Measurements from ENCODE around the gene PROB1. TPM values are rescaled to one million over a fixed set of nuclear protein-coding genes. Genes with fewer than 3 reads are reported as not detected.

Gene PROB1
- total and polyA plus RNA-seq, 2 of the 13 experiments (the other 11 are each of a cell fraction or from before 2014, with no cell fraction given): 0.69 to 1.1 TPM

DNA sequence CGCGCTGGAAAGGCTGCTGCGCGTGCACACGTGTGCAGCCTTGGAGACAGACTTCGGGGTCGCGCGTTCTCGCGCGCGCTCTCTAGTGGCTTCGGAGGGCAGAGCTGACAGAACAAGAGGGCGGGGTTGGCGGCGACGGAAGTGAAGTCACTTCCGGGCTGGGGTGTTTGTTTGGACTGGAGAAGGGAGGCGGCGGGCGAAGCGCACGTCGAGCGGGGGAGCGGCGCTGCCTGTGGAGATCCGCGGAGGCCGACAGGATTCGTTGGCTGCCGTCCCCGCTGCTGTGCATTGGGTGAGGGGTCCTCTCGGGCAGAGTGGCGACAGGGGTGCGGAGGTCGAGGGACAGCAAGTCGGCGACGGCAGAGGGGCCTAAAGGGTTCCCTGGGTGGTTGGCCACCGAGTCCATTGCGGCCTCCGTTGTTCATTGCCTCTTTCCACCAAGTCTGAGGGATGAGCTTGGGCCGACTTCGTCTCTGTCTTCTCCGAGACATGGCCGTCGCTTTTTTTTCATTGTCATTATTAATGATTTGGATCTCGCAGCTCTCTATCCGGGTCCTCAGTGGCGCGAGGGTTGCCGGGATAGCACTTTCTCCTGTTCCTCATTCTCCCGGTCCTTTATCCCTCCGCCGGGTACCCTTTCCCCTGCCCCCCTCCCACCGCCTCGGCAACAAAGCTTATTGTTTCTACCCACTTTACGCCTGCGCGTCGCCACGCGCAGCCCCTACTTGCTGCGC is 53.0 kb downstream of the PROB1 start, which contains the start of gene PAIP2 (continued):
- TF ChIP-seq, protein P1, sequence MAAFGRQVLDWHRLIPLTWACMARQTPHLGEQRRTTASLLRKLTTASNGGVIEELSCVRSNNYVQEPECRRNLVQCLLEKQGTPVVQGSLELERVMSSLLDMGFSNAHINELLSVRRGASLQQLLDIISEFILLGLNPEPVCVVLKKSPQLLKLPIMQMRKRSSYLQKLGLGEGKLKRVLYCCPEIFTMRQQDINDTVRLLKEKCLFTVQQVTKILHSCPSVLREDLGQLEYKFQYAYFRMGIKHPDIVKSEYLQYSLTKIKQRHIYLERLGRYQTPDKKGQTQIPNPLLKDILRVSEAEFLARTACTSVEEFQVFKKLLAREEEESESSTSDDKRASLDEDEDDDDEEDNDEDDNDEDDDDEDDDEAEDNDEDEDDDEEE (CRISPR knock-in tag; IDR thresholded peaks at IDR 0.05): no peak; the same call in 1 of the 2 replicates
- TF ChIP-seq PHF21A (CRISPR knock-in tag; IDR thresholded peaks at IDR 0.05): peak; percentile 73; the same call in 1 of the 2 replicates
- TF ChIP-seq, protein P2, sequence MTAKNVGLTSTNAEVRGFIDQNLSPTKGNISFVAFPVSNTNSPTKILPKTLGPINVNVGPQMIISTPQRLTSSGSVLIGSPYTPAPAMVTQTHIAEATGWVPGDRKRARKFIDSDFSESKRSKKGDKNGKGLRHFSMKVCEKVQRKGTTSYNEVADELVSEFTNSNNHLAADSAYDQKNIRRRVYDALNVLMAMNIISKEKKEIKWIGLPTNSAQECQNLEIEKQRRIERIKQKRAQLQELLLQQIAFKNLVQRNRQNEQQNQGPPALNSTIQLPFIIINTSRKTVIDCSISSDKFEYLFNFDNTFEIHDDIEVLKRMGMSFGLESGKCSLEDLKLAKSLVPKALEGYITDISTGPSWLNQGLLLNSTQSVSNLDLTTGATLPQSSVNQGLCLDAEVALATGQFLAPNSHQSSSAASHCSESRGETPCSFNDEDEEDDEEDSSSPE (CRISPR knock-in tag; IDR thresholded peaks at IDR 0.05): peak; percentile 73; the same call in 1 of the 2 replicates
- peak; percentile 88 for TF ChIP-seq IKZF4 (CRISPR knock-in tag; IDR thresholded peaks at IDR 0.05; ENCODE audit: borderline replicate concordance, low read depth, not compliant biosample characterization)
- peak; percentile 11; the same call in 1 of the 2 replicates for TF ChIP-seq HMG20A (CRISPR knock-in tag; IDR thresholded peaks at IDR 0.05; ENCODE audit: borderline replicate concordance)
- TF ChIP-seq, protein P3, sequence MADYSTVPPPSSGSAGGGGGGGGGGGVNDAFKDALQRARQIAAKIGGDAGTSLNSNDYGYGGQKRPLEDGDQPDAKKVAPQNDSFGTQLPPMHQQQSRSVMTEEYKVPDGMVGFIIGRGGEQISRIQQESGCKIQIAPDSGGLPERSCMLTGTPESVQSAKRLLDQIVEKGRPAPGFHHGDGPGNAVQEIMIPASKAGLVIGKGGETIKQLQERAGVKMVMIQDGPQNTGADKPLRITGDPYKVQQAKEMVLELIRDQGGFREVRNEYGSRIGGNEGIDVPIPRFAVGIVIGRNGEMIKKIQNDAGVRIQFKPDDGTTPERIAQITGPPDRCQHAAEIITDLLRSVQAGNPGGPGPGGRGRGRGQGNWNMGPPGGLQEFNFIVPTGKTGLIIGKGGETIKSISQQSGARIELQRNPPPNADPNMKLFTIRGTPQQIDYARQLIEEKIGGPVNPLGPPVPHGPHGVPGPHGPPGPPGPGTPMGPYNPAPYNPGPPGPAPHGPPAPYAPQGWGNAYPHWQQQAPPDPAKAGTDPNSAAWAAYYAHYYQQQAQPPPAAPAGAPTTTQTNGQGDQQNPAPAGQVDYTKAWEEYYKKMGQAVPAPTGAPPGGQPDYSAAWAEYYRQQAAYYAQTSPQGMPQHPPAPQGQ (CRISPR knock-in tag; IDR thresholded peaks at IDR 0.05; ENCODE audit: borderline replicate concordance): 0 out of 2 replicates have a peak, but pooled peaks have one; percentile 23
- TF ChIP-seq, protein P4, sequence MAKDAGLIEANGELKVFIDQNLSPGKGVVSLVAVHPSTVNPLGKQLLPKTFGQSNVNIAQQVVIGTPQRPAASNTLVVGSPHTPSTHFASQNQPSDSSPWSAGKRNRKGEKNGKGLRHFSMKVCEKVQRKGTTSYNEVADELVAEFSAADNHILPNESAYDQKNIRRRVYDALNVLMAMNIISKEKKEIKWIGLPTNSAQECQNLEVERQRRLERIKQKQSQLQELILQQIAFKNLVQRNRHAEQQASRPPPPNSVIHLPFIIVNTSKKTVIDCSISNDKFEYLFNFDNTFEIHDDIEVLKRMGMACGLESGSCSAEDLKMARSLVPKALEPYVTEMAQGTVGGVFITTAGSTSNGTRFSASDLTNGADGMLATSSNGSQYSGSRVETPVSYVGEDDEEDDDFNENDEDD (CRISPR knock-in tag; IDR thresholded peaks at IDR 0.05; ENCODE audit: borderline replicate concordance): peak; percentile 56; the same call in 1 of the 2 replicates
- peak; percentile 84; the same call in 1 of the 2 replicates for TF ChIP-seq ZNF572 (CRISPR knock-in tag; IDR thresholded peaks at IDR 0.05)
- TF ChIP-seq, protein P5, sequence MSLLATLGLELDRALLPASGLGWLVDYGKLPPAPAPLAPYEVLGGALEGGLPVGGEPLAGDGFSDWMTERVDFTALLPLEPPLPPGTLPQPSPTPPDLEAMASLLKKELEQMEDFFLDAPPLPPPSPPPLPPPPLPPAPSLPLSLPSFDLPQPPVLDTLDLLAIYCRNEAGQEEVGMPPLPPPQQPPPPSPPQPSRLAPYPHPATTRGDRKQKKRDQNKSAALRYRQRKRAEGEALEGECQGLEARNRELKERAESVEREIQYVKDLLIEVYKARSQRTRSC (CRISPR knock-in tag; IDR thresholded peaks at IDR 0.05; ENCODE audit: low read depth): no peak
- TF ChIP-seq, protein P6, sequence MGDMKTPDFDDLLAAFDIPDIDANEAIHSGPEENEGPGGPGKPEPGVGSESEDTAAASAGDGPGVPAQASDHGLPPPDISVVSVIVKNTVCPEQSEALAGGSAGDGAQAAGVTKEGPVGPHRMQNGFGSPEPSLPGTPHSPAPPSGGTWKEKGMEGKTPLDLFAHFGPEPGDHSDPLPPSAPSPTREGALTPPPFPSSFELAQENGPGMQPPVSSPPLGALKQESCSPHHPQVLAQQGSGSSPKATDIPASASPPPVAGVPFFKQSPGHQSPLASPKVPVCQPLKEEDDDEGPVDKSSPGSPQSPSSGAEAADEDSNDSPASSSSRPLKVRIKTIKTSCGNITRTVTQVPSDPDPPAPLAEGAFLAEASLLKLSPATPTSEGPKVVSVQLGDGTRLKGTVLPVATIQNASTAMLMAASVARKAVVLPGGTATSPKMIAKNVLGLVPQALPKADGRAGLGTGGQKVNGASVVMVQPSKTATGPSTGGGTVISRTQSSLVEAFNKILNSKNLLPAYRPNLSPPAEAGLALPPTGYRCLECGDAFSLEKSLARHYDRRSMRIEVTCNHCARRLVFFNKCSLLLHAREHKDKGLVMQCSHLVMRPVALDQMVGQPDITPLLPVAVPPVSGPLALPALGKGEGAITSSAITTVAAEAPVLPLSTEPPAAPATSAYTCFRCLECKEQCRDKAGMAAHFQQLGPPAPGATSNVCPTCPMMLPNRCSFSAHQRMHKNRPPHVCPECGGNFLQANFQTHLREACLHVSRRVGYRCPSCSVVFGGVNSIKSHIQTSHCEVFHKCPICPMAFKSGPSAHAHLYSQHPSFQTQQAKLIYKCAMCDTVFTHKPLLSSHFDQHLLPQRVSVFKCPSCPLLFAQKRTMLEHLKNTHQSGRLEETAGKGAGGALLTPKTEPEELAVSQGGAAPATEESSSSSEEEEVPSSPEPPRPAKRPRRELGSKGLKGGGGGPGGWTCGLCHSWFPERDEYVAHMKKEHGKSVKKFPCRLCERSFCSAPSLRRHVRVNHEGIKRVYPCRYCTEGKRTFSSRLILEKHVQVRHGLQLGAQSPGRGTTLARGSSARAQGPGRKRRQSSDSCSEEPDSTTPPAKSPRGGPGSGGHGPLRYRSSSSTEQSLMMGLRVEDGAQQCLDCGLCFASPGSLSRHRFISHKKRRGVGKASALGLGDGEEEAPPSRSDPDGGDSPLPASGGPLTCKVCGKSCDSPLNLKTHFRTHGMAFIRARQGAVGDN (CRISPR knock-in tag; IDR thresholded peaks at IDR 0.05): peak; percentile 96
- peak; percentile 79 for TF ChIP-seq SIN3A (IDR thresholded peaks at IDR 0.05; ENCODE audit: borderline replicate concordance, low read depth, low read length)
- TF ChIP-seq ZNF230 (CRISPR knock-in tag; IDR thresholded peaks at IDR 0.05): peak; percentile 87; the same call in 1 of the 2 replicates
- peak; percentile 89 for TF ChIP-seq MYC (CRISPR knock-in tag; IDR thresholded peaks at IDR 0.05; ENCODE audit: borderline replicate concordance)
- no peak for TF ChIP-seq ZNF737 (CRISPR knock-in tag; IDR thresholded peaks at IDR 0.05; ENCODE audit: borderline replicate concordance)
- TF ChIP-seq, protein P7, sequence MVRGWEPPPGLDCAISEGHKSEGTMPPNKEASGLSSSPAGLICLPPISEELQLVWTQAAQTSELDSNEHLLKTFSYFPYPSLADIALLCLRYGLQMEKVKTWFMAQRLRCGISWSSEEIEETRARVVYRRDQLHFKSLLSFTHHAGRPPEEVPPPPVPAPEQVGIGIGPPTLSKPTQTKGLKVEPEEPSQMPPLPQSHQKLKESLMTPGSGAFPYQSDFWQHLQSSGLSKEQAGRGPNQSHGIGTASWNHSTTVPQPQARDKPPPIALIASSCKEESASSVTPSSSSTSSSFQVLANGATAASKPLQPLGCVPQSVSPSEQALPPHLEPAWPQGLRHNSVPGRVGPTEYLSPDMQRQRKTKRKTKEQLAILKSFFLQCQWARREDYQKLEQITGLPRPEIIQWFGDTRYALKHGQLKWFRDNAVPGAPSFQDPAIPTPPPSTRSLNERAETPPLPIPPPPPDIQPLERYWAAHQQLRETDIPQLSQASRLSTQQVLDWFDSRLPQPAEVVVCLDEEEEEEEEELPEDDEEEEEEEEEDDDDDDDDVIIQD (CRISPR knock-in tag; IDR thresholded peaks at IDR 0.05; ENCODE audit: low read depth): no peak; the same call in 1 of the 2 replicates
